ENCODE measurements around the gene ZCCHC14. TPM values are rescaled to one million over a fixed set of nuclear protein-coding genes. Genes with fewer than 3 reads are reported as not detected.

ZCCHC14 gene
- total and polyA plus RNA-seq, 10 donors = 1.6 to 18.3 (median 13.2) TPM

DNA sequence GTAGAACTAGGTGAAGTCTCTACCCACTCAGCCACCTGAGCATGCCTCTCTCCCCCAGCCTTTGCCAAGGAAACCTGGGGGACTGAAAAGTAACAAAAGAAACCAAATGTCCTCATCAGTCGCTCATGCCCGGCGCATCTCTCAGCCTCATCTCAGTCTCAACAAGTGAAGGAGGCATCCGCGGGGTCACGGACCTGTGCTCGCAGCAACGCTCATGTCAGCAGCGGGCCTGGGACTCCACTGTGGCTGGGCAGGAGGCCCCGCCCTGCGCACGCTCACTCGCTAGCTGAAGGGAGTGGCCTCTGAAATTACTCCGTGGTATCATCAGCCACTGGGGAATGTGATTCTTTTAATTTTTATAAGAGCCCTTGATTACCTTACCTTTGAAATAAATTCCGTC, 69.4 kb downstream of the ZCCHC14 start:
- DNase-seq = no peak
- Histone ChIP-seq H3K36me3 (peaks cover 0 to 62% (median 17%) of the 10 kb centered on the region in 6 donors), H3K4me1 (no peaks in the 10 kb centered on the region), H3K27me3 (replicated peaks in 1 of 7) (no peaks in the 10 kb centered on the region), H3K27ac (no peak overlapping the region), H3K9me3 (no peaks in the 10 kb centered on the region), H3K4me3 (no peak overlapping the region)
- intact Hi-C loops (cut with DNase I; ENCODE audit: low total_unique reads) = no loop called here
- 95 to 97% (median 96%) methylated on average over 15 of the region's 15 CpGs for WGBS, 5 donors
- peak in 1 of 3 donors; percentile 9 for TF ChIP-seq POLR2AphosphoS5 (IDR thresholded peaks at IDR 0.05)
- TF ChIP-seq POLR2A (IDR thresholded peaks at IDR 0.05) = no peak
- no peak for TF ChIP-seq CTCF (IDR thresholded peaks at IDR 0.05 in 8 of 11, conservative IDR thresholded peaks at IDR 0.05 in 3 of 11)

GRCh38 chr16:87422106-87422505, 70.7 kb downstream of the ZCCHC14 start:
- intact Hi-C loops (cut with DNase I; ENCODE audit: low total_unique reads) = no loop called here
- WGBS, 5 donors = 93 to 98% (median 95%) methylated on average over 11 of the region's 11 CpGs
- no peak for TF ChIP-seq POLR2AphosphoS5 (IDR thresholded peaks at IDR 0.05)
- no peak for TF ChIP-seq POLR2A (IDR thresholded peaks at IDR 0.05)
- TF ChIP-seq CTCF (IDR thresholded peaks at IDR 0.05 in 8 of 11, conservative IDR thresholded peaks at IDR 0.05 in 3 of 11) = no peak
- no peaks in the 10 kb centered on the region for H3K4me1 ChIP-seq
- peaks cover 0 to 74% (median 25%) of the 10 kb centered on the region in 6 donors for H3K36me3 ChIP-seq
- no peaks in the 10 kb centered on the region for H3K9me3 ChIP-seq
- no peak overlapping the region for H3K4me3 ChIP-seq
- H3K27ac ChIP-seq = no peak overlapping the region
- DNase-seq = no peak
- H3K27me3 ChIP-seq (replicated peaks in 1 of 7) = no peaks in the 10 kb centered on the region

DNA sequence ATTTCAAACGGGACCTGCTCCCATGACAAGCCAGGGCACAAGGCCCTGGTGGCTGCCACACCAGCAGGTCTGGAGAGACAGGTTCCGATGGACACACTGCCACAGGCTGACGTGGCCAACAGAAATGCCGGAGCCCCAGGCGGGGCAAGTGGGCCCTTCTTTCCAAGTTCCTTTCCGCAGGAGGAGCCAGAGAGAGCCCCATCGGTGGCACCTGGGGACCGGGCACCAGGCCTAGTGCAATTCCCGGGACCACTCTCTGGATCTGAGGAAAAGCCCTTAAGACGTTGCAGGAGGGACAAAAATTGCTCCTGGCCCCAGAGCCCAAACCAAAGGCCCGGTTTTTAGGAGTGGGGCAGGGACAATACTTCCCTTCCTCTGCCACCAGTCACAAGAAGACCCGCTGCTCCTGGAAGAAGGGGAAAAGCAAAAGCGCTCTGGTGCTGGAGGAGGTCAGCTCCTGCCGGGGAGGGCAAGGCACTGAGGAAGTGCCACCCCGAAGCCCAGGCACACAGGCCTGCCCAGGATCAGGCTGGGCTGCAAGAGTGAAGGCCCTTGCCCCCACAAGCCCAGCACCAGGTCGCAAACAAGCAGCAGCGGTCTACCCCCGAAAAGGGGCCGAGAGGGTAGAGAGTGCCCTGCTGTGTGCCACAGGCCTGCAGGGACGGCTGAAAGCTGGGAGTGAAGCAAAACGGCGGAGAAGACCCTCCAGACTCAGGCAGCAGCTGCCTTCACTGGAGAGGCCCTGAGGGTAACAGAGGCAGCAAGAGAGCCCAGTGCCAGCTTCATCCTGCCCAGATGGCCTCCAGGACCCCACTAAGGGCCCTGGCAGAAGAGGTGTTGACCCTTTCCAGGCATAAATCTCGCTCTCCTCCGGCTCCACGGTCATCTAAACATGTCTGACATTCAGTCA, 71.6 kb downstream of the ZCCHC14 start:
- H3K27me3 ChIP-seq (replicated peaks in 1 of 7) = no peaks in the 10 kb centered on the region
- H3K36me3 ChIP-seq = peaks cover 0 to 82% (median 30%) of the 10 kb centered on the region in 6 donors
- H3K4me1 ChIP-seq = no peaks in the 10 kb centered on the region
- no peak overlapping the region for H3K27ac ChIP-seq
- H3K4me3 ChIP-seq = no peak overlapping the region
- H3K9me3 ChIP-seq = no peaks in the 10 kb centered on the region
- no peak for DNase-seq
- TF ChIP-seq POLR2AphosphoS5 (IDR thresholded peaks at IDR 0.05) = no peak
- no peak for TF ChIP-seq POLR2A (IDR thresholded peaks at IDR 0.05)
- no peak for TF ChIP-seq CTCF (IDR thresholded peaks at IDR 0.05 in 8 of 11, conservative IDR thresholded peaks at IDR 0.05 in 3 of 11)
- 88 to 94% (median 94%) methylated on average over 18 to 25 of the region's 25 CpGs for WGBS, 5 donors
- intact Hi-C loops (cut with DNase I; ENCODE audit: low total_unique reads) = no loop called here

All from spleen (tissue), 11 donors.